WTC11 (cell line): Measurements from ENCODE around the gene SLC35F2. TPM values are rescaled to one million over a fixed set of nuclear protein-coding genes. Genes with fewer than 3 reads are reported as not detected.

Experiments
- ATAC-seq: fragments of 200-7000 bp; cut with Tn5 transposase; 2 replicates; pipeline ENCODE4 v1.10.0; 2021; ENCODE audit warnings: mild to moderate bottlenecking, moderate library complexity
- CTCF ChIA-PET: fragments of 300-600 bp; sonication (Branson Sonifier 250); formaldehyde crosslinking; loops from one replicate; lab custom pipeline; 2021; ENCODE audit warnings: antibody characterized with exemption; lab: Charles Lee
- POLR2A ChIA-PET: fragments of 350-600 bp; sonication (Branson Sonifier 250); formaldehyde crosslinking; loops from one replicate; lab custom pipeline; 2021; ENCODE audit warnings: antibody characterized with exemption; lab: Charles Lee
- DNase-seq: peaks from one replicate; pipeline ENCODE4 v3.0.0; 2021; ENCODE audit warnings: low spot score
- H3K27ac Mint-ChIP-seq: 2 replicates; pipeline ENCODE4 v1.8.0; 2021; ENCODE audit warnings: mixed read lengths
- H3K27me3 Mint-ChIP-seq: 2 replicates; pipeline ENCODE4 v1.8.0; 2021; ENCODE audit warnings: low read depth, mild to moderate bottlenecking, moderate library complexity, mixed read lengths
- H3K36me3 Mint-ChIP-seq: 2 replicates; pipeline ENCODE4 v1.8.0; 2021; ENCODE audit warnings: mixed read lengths
- H3K4me1 Mint-ChIP-seq: 2 replicates; pipeline ENCODE4 v1.8.0; 2022; ENCODE audit warnings: mixed read lengths
- H3K4me3 Mint-ChIP-seq: 2 replicates; pipeline ENCODE4 v1.8.0; 2021; ENCODE audit warnings: mild to moderate bottlenecking, moderate library complexity, mixed read lengths
- H3K9me3 Mint-ChIP-seq: 2 replicates; pipeline ENCODE4 v1.8.0; 2021; ENCODE audit warnings: mixed read lengths
- CDX4 ChIP-seq: fragments of 250-450 bp; sonication (Bioruptor Pico); IDR thresholded peaks from 2 replicates; pipeline ENCODE4 v1.9.0; 2021; ENCODE audit warnings: moderate library complexity, mild to moderate bottlenecking, inconsistent platforms, borderline replicate concordance
- CREM ChIP-seq: sonication (generic); formaldehyde crosslinking; IDR thresholded peaks from 2 replicates; pipeline ENCODE4 v1.8.1; 2022; ENCODE audit warnings: mild to moderate bottlenecking, missing genetic modification reagents, moderate library complexity
- SOX15 ChIP-seq: fragments of 250-450 bp; sonication (Bioruptor Pico); IDR thresholded peaks from 2 replicates; pipeline ENCODE4 v1.9.0; 2021; ENCODE audit warnings: mild to moderate bottlenecking
- USF1 ChIP-seq: sonication (generic); formaldehyde crosslinking; IDR thresholded peaks from 2 replicates; pipeline ENCODE4 v1.8.0; 2022; ENCODE audit warnings: mild to moderate bottlenecking, missing genetic modification reagents
- ZNF121 ChIP-seq: sonication (generic); formaldehyde crosslinking; IDR thresholded peaks from 2 replicates; pipeline ENCODE4 v1.8.0; 2023; ENCODE audit warnings: missing genetic modification reagents
- ZNF219 ChIP-seq: sonication (generic); formaldehyde crosslinking; IDR thresholded peaks from 2 replicates; pipeline ENCODE4 v1.8.0; 2023; ENCODE audit warnings: missing genetic modification reagents, mild to moderate bottlenecking, borderline replicate concordance
- ZNF263 ChIP-seq: sonication (generic); formaldehyde crosslinking; IDR thresholded peaks from 2 replicates; pipeline ENCODE4 v1.8.1; 2022; ENCODE audit warnings: low read depth, mild to moderate bottlenecking, moderate library complexity, missing genetic modification reagents
- ZNF423 ChIP-seq: fragments of 250-450 bp; sonication (Bioruptor Pico); IDR thresholded peaks from 2 replicates; pipeline ENCODE4 v2.1.2; 2022; ENCODE audit warnings: mild to moderate bottlenecking, moderate library complexity
- ZNF532 ChIP-seq: fragments of 250-450 bp; sonication (Bioruptor Pico); IDR thresholded peaks from 2 replicates; pipeline ENCODE4 v1.9.0; 2021; ENCODE audit warnings: mild to moderate bottlenecking, borderline replicate concordance
- total RNA-seq: library from RNA; stranded (reverse); gene quantifications from 3 replicates; pipeline ENCODE4 v1.2.3, GENCODE V29; 2021
- TF ChIP-seq, protein P1 (sequence below): fragments of 250-450 bp; sonication (Bioruptor Pico); IDR thresholded peaks from 2 replicates; pipeline ENCODE4 v2.1.2; 2022; ENCODE audit warnings: mild to moderate bottlenecking, moderate library complexity
- TF ChIP-seq, protein P2 (sequence below): fragments of 200-600 bp; IDR thresholded peaks from 2 replicates; pipeline ENCODE4 v1.8.0; 2022; ENCODE audit warnings: antibody characterized with exemption
- TF ChIP-seq, protein P3 (sequence below): sonication (generic); formaldehyde crosslinking; IDR thresholded peaks from 2 replicates; pipeline ENCODE4 v1.8.1; 2022; ENCODE audit warnings: low read depth, mild to moderate bottlenecking, moderate library complexity, missing genetic modification reagents, borderline replicate concordance
- TF ChIP-seq, protein P4 (sequence below): sonication (generic); formaldehyde crosslinking; IDR thresholded peaks from 2 replicates; pipeline ENCODE4 v1.8.1; 2022; ENCODE audit warnings: mild to moderate bottlenecking, moderate library complexity, missing genetic modification reagents

Gene SLC35F2
- total RNA-seq, 1 experiment from 2014 or later = 27.1 TPM

DNA sequence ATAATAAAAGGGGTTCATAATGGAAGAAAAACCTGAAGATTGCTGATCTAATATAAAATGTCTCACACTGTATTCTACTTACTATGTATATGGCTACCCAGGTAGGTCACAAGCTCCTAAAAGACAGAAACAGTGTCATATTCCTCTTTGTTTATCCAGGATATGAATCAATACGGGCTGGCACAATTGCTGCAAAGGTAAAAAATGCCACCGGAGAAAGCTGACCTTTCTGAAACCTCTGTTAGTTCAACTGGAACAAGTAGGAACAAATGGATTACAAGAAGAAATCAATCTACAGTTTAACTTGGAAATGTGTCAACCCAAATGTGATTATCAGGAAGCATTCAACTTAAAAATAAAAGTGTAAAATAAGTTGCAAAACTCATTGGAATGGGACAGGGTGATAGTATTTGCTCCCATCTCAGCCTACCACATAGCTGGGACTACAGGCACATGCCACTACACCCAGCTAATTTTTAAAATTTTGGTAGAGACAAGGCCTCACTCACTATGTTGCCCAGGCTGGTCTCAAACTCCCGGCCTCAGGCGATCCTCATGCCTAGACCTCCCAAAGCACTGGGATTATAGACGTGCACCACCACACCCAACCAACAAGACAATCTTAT, 27.6 kb downstream of the SLC35F2 start (continued):
- TF ChIP-seq, protein P1, sequence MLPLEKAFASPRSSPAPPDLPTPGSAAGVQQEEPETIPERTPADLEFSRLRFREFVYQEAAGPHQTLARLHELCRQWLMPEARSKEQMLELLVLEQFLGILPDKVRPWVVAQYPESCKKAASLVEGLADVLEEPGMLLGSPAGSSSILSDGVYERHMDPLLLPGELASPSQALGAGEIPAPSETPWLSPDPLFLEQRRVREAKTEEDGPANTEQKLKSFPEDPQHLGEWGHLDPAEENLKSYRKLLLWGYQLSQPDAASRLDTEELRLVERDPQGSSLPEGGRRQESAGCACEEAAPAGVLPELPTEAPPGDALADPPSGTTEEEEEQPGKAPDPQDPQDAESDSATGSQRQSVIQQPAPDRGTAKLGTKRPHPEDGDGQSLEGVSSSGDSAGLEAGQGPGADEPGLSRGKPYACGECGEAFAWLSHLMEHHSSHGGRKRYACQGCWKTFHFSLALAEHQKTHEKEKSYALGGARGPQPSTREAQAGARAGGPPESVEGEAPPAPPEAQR (CRISPR knock-in tag) = no peak
- no peak for TF ChIP-seq CREM
- TF ChIP-seq ZNF532 (CRISPR knock-in tag) = no peak
- TF ChIP-seq, protein P2, sequence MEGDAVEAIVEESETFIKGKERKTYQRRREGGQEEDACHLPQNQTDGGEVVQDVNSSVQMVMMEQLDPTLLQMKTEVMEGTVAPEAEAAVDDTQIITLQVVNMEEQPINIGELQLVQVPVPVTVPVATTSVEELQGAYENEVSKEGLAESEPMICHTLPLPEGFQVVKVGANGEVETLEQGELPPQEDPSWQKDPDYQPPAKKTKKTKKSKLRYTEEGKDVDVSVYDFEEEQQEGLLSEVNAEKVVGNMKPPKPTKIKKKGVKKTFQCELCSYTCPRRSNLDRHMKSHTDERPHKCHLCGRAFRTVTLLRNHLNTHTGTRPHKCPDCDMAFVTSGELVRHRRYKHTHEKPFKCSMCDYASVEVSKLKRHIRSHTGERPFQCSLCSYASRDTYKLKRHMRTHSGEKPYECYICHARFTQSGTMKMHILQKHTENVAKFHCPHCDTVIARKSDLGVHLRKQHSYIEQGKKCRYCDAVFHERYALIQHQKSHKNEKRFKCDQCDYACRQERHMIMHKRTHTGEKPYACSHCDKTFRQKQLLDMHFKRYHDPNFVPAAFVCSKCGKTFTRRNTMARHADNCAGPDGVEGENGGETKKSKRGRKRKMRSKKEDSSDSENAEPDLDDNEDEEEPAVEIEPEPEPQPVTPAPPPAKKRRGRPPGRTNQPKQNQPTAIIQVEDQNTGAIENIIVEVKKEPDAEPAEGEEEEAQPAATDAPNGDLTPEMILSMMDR = no peak
- no peak for TF ChIP-seq USF1 (CRISPR knock-in tag)
- TF ChIP-seq, protein P3, sequence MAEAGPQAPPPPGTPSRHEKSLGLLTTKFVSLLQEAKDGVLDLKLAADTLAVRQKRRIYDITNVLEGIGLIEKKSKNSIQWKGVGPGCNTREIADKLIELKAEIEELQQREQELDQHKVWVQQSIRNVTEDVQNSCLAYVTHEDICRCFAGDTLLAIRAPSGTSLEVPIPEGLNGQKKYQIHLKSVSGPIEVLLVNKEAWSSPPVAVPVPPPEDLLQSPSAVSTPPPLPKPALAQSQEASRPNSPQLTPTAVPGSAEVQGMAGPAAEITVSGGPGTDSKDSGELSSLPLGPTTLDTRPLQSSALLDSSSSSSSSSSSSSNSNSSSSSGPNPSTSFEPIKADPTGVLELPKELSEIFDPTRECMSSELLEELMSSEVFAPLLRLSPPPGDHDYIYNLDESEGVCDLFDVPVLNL = no peak
- TF ChIP-seq ZNF263 (CRISPR knock-in tag) = no peak
- no peak for TF ChIP-seq ZNF121
- TF ChIP-seq, protein P4, sequence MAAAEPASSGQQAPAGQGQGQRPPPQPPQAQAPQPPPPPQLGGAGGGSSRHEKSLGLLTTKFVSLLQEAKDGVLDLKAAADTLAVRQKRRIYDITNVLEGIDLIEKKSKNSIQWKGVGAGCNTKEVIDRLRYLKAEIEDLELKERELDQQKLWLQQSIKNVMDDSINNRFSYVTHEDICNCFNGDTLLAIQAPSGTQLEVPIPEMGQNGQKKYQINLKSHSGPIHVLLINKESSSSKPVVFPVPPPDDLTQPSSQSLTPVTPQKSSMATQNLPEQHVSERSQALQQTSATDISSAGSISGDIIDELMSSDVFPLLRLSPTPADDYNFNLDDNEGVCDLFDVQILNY (CRISPR knock-in tag) = no peak

- no peaks in the 10 kb centered on the region for H3K36me3 Mint-ChIP-seq
- ChIA-PET POLR2A (no interaction called here), CTCF (no interaction called here)
- peaks cover 3% of the 10 kb centered on the region; the same call in 1 of the 2 replicates for H3K4me1 Mint-ChIP-seq
- DNase-seq = no peak
- H3K4me3 Mint-ChIP-seq = no peak overlapping the region
- no peaks in the 10 kb centered on the region for H3K9me3 Mint-ChIP-seq
- peaks cover 9% of the 10 kb centered on the region for H3K27me3 Mint-ChIP-seq
- no peak overlapping the region for H3K27ac Mint-ChIP-seq
- TF ChIP-seq SOX15 (no peak), CDX4 (no peak), ZNF219 (CRISPR knock-in tag) (no peak), ZNF423 (CRISPR knock-in tag) (no peak)
- no peak for ATAC-seq
Measured at GRCh38 chr11:107827041-107827440, 31.5 kb downstream of the SLC35F2 start.
